SU-DHL-6 (cell line): ENCODE measurements around the gene VAPA.

Experiments
- H2AFZ ChIP-seq: fragments of 200-600 bp; sonication (generic); 2 replicates; pipeline ENCODE4 v1.6.1; 2014; ENCODE audit warnings: low read depth, mild to moderate bottlenecking, moderate library complexity, mixed read lengths, antibody characterized with exemption, low read length; ENCODE audit not compliant: severe bottlenecking
- H3F3A ChIP-seq: fragments of 200-600 bp; shearing (Covaris generic); 2 replicates; pipeline ENCODE4 v1.6.0; 2016; ENCODE audit warnings: antibody characterized with exemption, mild to moderate bottlenecking; ENCODE audit not compliant: insufficient read depth
- H3K27ac ChIP-seq: fragments of 200-600 bp; sonication (generic); 2 replicates; pipeline ENCODE4 v1.5.1; 2016; ENCODE audit warnings: low read depth, mild to moderate bottlenecking, low read length, moderate library complexity, mixed read lengths
- H3K27me3 ChIP-seq: fragments of 200-600 bp; sonication (generic), shearing (Covaris generic); 2 replicates; pipeline ENCODE4 v1.6.0; 2014; ENCODE audit warnings: mild to moderate bottlenecking, low read length
- H3K36me3 ChIP-seq: fragments of 200-600 bp; sonication (generic); 2 replicates; pipeline ENCODE4 v1.6.1; 2014; ENCODE audit warnings: mild to moderate bottlenecking, low read length, mixed read lengths
- H3K4me2 ChIP-seq: fragments of 300-600, 200-600 bp; shearing (Covaris generic), sonication (generic); 2 replicates; pipeline ENCODE4 v1.6.0; 2014; ENCODE audit warnings: low read length, low read depth, mild to moderate bottlenecking; ENCODE audit not compliant: poor library complexity, severe bottlenecking
- H3K4me3 ChIP-seq: fragments of 200-600 bp; sonication (generic); 2 replicates; pipeline ENCODE4 v1.5.1; 2014; ENCODE audit warnings: antibody characterized with exemption, low read length, mild to moderate bottlenecking, mixed read lengths; ENCODE audit not compliant: insufficient read depth, poor library complexity, severe bottlenecking
- H3K79me2 ChIP-seq: fragments of 200-600 bp; sonication (generic); 2 replicates; pipeline ENCODE4 v1.6.1; 2014; ENCODE audit warnings: mild to moderate bottlenecking, low read length, moderate library complexity; ENCODE audit not compliant: insufficient read depth
- H3K9ac ChIP-seq: fragments of 200-600 bp; sonication (generic); 2 replicates; pipeline ENCODE4 v1.7.0; 2014; ENCODE audit warnings: mild to moderate bottlenecking, low read length
- H3K9me2 ChIP-seq: fragments of 200-600 bp; sonication (generic); replicated peaks from 2 replicates; pipeline ENCODE4 v1.6.1; 2014; ENCODE audit warnings: low read length; ENCODE audit not compliant: insufficient read depth
- H3K9me3 ChIP-seq: fragments of 200-600 bp; sonication (generic); 2 replicates; pipeline ENCODE4 v1.6.1; 2014; ENCODE audit warnings: low read length, mixed read lengths; ENCODE audit not compliant: insufficient read depth
- H4K20me1 ChIP-seq: fragments of 200-600 bp; sonication (generic); 2 replicates; pipeline ENCODE4 v1.6.1; 2014; ENCODE audit warnings: low read depth, mild to moderate bottlenecking, antibody characterized with exemption, low read length, moderate library complexity, mixed read lengths
- EZH2phosphoT487 ChIP-seq: fragments of 200-600 bp; sonication (generic), shearing (Covaris generic); conservative IDR thresholded peaks from 2 replicates; pipeline ENCODE4 v1.6.1; 2018; ENCODE audit warnings: mild to moderate bottlenecking, antibody characterized with exemption, low read length, moderate library complexity, mixed read lengths
- TF ChIP-seq, protein P1 (sequence below): fragments of 200-600 bp; sonication (generic); IDR thresholded peaks from one replicate; pipeline ENCODE4 v1.5.1; 2017; ENCODE audit warnings: antibody characterized with exemption, mild to moderate bottlenecking, low read length, moderate library complexity; ENCODE audit not compliant: insufficient read depth, poor library complexity, severe bottlenecking

The VAPA gene

DNA sequence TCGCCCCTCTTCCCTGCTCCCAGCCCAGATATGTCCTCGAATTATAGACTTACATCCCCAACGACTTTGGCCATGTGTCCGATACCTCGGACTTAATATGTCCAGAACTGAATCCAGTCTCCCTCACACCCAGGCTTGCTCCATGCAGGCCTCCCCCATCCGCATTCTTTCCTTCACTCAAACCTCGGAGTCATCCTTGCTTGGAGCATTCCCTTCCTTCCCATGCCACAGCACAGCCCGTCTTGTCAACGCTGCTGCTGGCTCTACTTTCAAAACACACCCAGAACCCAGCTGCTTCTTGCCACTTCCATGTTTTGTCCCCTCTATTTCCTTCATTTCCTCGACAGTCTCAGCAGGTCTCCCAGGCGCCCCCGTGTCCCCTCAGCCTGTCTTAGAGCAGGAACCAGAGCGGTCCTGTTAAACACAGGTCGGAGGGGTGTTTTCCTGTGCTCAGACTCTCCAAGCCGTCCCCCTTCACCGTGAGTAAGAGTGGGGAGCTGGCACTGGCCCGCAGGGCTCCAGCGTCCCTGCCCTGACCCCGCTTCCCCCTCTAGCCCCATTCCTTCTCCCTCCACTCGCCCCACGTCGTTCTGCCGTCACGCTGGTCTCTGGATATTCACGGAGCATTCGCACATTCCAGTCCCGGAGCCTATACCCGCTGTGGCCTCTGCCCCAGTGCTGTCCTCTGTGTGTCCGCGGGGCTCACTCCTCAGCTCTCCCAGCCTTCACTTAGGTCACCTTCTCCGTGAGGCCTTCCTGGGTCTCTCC, 54.4 kb downstream of the VAPA start:
- H3K9me2 ChIP-seq, result no peaks in the 10 kb centered on the region
- no peak overlapping the region for H3K4me3 ChIP-seq
- no peak overlapping the region for H3K9ac ChIP-seq
- no peak for TF ChIP-seq EZH2phosphoT487
- TF ChIP-seq, protein P1, sequence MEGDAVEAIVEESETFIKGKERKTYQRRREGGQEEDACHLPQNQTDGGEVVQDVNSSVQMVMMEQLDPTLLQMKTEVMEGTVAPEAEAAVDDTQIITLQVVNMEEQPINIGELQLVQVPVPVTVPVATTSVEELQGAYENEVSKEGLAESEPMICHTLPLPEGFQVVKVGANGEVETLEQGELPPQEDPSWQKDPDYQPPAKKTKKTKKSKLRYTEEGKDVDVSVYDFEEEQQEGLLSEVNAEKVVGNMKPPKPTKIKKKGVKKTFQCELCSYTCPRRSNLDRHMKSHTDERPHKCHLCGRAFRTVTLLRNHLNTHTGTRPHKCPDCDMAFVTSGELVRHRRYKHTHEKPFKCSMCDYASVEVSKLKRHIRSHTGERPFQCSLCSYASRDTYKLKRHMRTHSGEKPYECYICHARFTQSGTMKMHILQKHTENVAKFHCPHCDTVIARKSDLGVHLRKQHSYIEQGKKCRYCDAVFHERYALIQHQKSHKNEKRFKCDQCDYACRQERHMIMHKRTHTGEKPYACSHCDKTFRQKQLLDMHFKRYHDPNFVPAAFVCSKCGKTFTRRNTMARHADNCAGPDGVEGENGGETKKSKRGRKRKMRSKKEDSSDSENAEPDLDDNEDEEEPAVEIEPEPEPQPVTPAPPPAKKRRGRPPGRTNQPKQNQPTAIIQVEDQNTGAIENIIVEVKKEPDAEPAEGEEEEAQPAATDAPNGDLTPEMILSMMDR, result no peak
- H3F3A ChIP-seq, result no peaks in the 10 kb centered on the region
- H3K9me3 ChIP-seq, result no peaks in the 10 kb centered on the region
- no peak overlapping the region for H3K27ac ChIP-seq
- H3K36me3 ChIP-seq, result no peaks in the 10 kb centered on the region
- H3K79me2 ChIP-seq, result no peaks in the 10 kb centered on the region
- H3K27me3 ChIP-seq, result no peaks in the 10 kb centered on the region
- H3K4me2 ChIP-seq, result no peak overlapping the region
- H2AFZ ChIP-seq, result no peak overlapping the region
- H4K20me1 ChIP-seq, result no peaks in the 10 kb centered on the region

DNA sequence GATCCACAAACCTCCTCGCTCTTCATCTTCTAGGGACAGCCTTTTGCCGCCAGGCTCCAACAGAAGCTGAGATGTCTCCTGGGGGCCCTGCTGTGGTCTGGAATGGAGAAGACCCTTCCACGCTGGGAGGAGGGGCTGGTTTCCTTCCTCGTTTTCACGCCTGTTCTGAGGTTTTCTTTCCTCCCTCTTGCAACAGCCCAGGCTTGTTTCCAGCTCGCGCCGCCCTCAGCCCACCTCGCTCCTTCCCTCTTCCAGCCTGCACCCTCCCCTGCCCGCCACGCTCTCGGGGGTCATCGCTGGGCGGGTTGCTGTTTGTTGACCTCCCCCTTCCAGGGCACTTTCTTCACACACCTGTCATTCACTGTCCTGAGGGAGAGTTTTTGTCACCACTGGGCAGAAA, 55.4 kb downstream of the VAPA start:
- H4K20me1 ChIP-seq, result no peaks in the 10 kb centered on the region
- TF ChIP-seq, protein P1, result no peak
- no peak for TF ChIP-seq EZH2phosphoT487
- no peak overlapping the region for H3K9ac ChIP-seq
- H3K4me3 ChIP-seq, result no peak overlapping the region
- H3K4me2 ChIP-seq, result no peak overlapping the region
- no peak overlapping the region for H2AFZ ChIP-seq
- no peaks in the 10 kb centered on the region for H3K27me3 ChIP-seq
- H3K27ac ChIP-seq, result no peak overlapping the region
- no peaks in the 10 kb centered on the region for H3K9me3 ChIP-seq
- no peaks in the 10 kb centered on the region for H3K9me2 ChIP-seq
- H3K79me2 ChIP-seq, result no peaks in the 10 kb centered on the region
- no peaks in the 10 kb centered on the region for H3F3A ChIP-seq
- no peaks in the 10 kb centered on the region for H3K36me3 ChIP-seq

DNA sequence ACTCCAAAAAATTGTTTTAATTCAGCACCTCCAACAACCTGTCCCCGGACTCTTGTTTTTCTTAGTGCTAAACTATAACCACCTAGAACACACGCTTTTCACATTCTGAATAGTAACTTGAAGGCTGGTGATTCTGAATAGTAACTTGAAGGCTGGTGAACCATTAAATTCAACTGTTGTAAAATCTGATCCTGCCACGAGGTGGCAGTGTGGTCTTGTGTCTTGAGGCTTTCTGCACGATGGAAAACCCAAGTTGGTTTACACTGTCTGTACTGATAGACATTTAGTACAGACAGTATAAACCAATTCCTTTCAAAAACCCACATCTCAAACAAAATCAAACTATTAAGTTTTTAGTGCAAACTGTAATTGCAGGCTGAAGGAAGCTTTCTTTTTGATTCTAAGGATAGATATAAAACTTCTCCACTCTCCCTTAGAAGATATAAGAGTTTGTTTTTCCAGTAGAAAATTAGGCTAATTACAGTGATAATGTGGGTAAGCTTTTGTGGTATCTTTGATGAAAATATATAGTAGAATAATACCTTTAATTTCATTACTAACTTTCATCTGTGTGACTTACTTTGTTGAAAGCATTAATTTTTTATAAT, 57.6 kb downstream of the VAPA start:
- H3K36me3 ChIP-seq, result no peaks in the 10 kb centered on the region
- no peaks in the 10 kb centered on the region for H3K9me2 ChIP-seq
- no peak overlapping the region for H3K9ac ChIP-seq
- no peaks in the 10 kb centered on the region for H3K79me2 ChIP-seq
- no peaks in the 10 kb centered on the region for H3F3A ChIP-seq
- no peak overlapping the region for H3K27ac ChIP-seq
- no peak overlapping the region for H2AFZ ChIP-seq
- no peaks in the 10 kb centered on the region for H4K20me1 ChIP-seq
- H3K4me3 ChIP-seq, result no peak overlapping the region
- no peaks in the 10 kb centered on the region for H3K9me3 ChIP-seq
- no peak for TF ChIP-seq EZH2phosphoT487
- TF ChIP-seq, protein P1, result peak; percentile 49
- no peaks in the 10 kb centered on the region for H3K27me3 ChIP-seq
- no peak overlapping the region for H3K4me2 ChIP-seq
